NCI-H82 treated with DMSO at 0.1 percent for 48 hours (cell line): ENCODE data around the gene ILRUN.
"Not testable (repeated sequence)": the region's sequence is repeated elsewhere in the genome, so short reads cannot be mapped to it uniquely, and the experiment has no call there.

ENCODE experiments used
- DNase-seq: peaks from one replicate; lab custom pipeline; 2025; ENCODE audit not compliant: unreplicated experiment; lab: John Stamatoyannopoulos, UW

Gene ILRUN

DNA sequence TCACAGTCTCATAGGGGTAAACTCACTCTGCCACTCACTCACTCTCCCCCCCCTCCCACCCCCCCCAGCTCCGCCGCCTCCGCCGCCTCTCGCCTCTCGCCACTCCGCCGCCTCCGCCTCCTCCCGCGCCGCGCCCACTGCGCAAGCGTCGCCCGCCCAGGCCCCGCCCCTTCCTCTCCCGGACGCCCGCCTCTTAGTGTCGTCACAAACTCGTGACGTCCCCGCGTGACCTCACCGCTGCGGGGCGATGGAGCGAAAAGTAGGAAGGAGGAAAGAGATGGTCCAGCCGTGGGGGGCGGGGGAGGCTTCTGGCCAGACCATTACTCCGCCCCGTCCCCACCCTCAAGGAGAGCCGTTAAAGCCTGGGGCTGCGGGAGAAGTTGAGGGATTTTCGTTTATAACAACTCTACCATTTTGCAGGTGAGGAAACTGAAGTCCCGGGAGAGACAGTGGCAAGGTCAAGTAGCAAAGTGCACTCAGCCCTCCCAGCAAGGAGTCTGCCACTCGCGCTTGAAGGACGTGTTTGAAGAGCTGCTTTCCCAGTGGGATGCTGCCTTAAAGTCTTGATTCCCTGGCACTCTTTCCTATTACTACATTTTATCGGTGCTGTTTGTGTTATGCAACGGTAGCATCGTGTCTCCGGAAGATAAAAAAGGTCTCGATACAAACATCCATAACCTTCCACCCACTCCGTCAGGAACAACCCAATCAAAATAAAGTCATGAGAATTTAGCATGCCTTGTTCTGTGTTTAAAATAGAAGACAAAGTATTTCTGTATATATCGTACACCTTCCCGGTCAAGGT lies at the start of gene ILRUN:
Gene ILRUN, minus strand, starts transcription at position 29 of the 805 bp plus-strand sequence. CDS start 164 bp downstream, outside the sequence.
- peak; percentile 89 for DNase-seq

DNA sequence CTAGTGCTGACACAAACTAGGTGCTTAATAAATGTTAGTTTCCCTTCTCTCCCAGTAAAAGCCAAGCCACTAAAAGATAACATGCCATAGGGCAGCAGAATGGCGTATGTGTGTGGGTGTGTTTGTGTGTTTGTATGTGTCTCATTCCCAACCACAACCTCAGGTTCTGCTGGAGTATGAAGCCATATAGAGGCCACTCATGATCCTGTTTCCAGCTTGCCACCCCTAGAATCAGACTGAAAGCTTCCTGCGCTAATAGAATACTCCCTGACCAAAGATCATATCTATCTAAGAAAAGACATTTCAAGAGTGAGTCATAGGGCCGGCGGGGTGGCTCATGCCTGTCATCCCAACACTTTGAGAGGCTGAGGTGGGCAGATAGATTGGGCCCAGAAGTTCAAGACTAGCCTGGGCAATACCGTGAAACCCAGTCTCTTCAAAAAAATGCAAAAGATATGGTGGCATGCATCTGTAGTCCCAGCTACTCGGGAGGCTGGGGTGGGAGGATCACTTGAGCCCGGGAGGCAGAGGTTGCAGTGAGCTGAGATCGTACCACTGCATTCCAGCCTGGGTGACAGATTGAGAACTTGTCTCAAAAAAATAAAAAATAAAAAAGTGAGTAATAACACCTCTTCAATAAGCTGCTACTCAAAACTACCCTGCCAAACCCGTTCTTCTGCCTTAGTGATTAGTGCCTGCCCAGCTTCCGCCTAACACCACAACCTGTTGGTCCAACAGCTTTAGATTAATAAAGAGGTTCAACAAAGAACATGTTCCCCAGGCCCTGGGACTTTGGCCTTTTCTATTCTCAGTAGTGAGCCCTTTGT lies 48.9 kb upstream of the ILRUN start:
- no peak for DNase-seq

- DNase-seq: not testable (repeated sequence)
These were observed 47.7 kb upstream of the ILRUN start for GRCh38 chr6:34744294-34744647.

DNA sequence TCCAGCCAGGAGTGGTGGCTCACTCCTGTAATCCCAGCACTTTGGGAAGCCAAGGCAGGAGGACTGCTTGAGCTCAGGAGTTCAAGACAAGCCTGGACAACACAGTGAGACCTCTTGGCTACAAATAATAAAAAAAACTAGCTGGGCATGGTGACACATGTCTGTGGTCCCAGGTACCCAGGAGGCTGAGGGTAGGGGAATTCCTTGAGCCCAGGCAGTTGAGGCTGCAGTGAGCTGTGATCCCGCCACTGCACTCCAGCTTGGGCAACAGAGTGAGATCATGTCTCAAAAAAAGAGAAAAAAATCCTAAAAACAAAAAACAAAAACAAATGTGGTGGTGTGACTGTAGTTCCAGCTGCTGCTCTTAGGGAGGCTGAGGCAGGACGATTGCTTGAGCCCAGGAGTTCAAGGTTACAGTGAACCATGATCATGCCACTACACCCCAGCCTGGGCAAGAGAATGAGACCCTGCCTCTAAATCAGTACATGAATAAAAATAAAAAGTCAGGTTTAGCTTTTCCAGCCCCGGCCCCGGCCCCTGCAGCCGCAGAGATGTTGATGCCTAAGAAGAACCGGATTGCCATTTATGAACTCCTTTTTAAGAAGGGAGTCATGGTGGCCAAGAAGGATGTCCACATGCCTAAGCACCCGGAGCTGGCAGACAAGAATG lies 47.2 kb upstream of the ILRUN start:
- DNase-seq: no peak

DNA sequence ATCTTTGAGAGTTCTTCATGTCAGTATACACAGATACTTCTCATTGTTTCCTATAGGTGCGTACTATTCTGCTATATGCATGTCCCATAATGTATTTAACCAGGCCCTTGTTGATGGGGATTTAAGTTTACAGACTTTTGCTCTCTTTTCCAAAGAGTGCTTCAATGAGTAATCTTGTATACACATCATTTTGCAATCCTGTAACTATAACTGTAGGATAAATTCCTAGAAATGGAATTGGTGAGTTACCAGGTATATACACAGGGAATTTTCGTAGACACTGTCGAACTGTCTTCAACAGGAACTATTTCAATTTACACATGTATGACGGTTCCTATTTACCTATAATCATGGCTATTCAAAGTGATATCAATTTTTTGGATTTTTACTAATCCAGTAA lies 45.5 kb upstream of the ILRUN start:
- DNase-seq: no peak

DNA sequence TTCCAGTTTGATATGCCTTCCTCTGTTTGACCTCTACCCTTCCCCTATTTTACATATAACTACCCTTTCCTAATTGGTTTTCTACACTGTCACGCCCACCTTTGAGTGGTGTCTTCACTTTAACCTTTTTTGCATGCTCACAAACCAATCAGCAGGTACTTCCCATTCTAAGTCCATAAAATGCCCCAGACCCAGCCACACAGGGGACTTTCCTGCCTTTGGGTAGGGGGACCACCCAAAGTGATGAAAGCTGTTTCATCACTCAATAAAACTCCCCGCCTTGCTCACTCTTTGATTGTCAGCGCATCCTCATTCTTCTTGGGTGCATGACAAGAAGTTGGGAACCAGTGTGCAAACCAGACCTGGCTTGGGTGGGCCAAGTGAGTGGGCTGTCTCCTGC lies 40.3 kb upstream of the ILRUN start:
- DNase-seq: no peak

GRCh38 chr6:34731393-34732060 lies 35.0 kb upstream of the ILRUN start:
- DNase-seq: no peak

DNA sequence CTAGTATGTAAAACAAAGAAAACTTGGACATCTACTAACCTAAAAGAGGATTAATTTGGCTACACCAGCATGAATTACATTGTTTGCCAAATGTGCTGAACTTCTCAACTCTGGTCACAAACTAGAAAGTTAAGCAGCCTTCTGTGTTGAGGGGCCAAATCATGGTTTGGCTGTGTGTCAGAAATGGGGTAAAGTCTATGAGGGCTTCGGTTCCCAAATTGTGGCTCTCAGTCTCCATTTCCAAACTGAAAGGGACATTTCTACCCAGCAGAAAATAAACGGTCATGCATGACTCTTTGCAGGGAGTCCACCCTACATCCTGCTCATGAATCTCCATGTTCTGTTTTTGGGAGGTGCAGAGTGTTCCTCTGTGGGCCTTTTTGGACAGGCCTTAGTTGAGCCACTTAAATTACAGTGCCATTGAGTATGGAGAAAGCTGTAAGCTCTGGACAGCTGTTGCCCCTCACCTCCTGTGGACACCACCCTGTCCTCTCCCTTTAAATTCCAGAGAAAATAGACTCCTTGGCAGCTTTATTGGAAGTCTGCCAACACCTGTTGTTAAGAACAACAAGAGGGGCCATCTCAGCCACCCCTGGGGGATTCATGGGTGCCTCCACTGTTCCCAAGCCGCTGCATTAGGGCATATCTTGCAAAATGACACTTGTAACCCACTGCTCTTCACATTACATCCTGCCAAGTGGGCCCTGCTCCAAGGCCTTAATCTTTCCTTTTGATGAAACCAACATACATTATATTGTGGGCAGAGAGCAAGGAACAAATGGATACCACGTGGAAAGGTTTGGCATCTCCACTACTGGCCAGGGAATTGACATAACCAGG lies 33.3 kb upstream of the ILRUN start:
- no peak for DNase-seq

GRCh38 chr6:34726055-34726454 lies 29.5 kb upstream of the ILRUN start:
- no peak for DNase-seq

DNA sequence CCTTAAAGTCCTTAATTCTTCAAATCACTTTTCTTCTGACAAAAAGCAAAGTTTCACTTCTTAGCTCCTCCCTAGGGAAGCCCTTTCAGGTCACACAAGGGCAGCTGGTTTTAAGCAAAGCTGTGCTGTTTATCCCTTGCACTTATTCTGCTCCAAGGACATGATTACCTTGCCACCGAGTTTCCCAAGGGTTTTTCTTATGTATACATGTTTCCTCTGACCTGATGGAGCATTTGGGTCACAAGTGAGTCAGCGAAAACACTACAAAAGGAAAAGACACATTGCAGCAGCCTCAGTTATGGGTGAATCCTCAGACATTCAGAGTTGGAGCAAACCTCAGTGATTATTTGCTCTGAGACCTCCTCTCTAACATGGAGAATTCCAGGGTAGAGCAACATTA lies 26.6 kb upstream of the ILRUN start:
- no peak for DNase-seq

GRCh38 chr6:34722451-34722850 lies 25.9 kb upstream of the ILRUN start:
- DNase-seq: no peak

- DNase-seq: peak; percentile 54
These were observed 23.6 kb upstream of the ILRUN start for GRCh38 chr6:34720160-34720559.

DNA sequence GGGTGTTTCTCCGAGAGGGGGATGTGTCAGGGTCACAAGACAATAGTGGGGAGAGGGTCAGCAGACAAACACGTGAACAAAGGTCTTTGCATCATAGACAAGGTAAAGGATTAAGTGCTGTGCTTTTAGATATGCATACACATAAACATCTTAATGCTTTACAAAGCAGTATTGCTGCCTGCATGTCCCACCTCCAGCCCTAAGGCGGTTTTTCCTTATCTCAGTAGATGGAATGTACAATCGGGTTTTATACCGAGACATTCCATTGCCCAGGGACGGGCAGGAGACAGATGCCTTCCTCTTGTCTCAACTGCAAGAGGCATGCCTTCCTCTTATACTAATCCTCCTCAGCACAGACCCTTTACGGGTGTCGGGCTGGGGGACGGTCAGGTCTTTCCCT lies 23.1 kb upstream of the ILRUN start:
- DNase-seq: not testable (repeated sequence)

DNA sequence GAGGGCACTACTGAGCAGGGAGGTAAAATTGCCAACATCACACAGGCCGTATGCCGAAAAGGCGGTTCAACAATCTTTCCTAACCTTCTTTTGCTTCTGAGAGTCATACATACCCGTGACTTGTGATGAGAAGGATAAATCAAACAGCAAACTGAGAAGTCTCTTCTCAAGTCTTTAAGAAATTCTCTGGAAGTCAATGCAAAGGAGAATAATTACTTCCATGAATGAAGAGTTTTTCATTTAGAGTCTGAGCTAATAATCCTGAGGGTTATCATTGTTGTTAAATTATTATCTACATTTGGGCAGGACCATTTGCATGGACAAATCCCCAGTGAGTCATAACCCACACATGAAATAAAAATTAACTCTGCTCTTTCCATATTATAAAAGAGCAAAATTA lies 22.4 kb upstream of the ILRUN start:
- DNase-seq: no peak

- no peak for DNase-seq
These were observed 20.9 kb upstream of the ILRUN start for GRCh38 chr6:34717466-34717865.

DNA sequence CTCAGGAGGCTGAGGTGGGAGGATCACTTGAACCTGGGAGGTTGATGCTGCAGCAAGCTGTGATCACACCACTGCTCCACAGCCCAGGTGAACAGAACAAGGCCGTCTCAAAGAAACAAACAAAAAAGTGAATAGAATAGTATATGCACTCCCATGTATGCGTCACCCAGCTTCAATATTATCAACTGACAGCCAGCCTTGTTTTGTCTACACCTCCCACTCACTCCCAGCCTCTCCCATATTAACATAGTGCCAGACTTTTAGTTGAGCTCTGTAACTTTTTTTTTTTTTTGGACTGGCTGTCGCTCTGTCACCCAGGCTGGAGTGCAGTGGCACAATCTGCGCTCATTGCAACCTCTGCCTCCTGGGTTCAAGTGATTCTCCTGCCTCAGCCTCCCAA lies 18.1 kb upstream of the ILRUN start:
- DNase-seq: no peak

GRCh38 chr6:34712881-34713280 lies 16.3 kb upstream of the ILRUN start:
- not testable (repeated sequence) for DNase-seq

GRCh38 chr6:34709386-34709785 lies 12.8 kb upstream of the ILRUN start:
- DNase-seq: no peak

DNA sequence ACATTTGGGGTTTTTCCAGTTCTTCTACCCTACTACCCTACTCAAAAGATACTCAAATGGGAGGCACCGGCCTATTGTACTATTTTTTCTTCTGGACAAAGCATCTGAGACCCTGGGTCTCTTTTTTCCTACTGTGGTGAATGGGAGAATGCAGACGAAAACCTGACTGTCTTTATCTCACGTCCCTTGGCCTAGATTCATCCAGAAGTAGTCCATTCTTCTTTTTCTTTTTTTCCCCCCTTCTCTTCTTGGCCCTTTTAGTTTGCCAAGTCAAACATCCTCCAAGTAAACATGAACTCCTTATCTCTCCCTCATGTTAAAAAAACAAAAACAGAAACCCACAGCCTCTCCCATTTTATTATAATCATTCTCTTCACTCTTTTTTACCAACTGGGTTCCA lies 8.7 kb upstream of the ILRUN start:
- no peak for DNase-seq

GRCh38 chr6:34701199-34701598 lies 4.6 kb upstream of the ILRUN start:
- no peak for DNase-seq
